KBM-7 (cell line): ENCODE data around the gene VAV2.
"Not testable (repeated sequence)": the region's sequence is repeated elsewhere in the genome, so short reads cannot be mapped to it uniquely, and the experiment has no call there.

Experiments used
- DNase-seq: peaks from one replicate; pipeline ENCODE4 v3.0.0-alpha.2; 2015
- in situ Hi-C: fragments of 300-500 bp; cut with MboI; formaldehyde crosslinking; loops from 2 replicates; pipeline ENCODE4 v1.14.3; 2020; ENCODE audit warnings: low sequenced_read_pairs, low pct_unique_long_range_greater_than_20kb, mixed read lengths

VAV2 gene

DNA sequence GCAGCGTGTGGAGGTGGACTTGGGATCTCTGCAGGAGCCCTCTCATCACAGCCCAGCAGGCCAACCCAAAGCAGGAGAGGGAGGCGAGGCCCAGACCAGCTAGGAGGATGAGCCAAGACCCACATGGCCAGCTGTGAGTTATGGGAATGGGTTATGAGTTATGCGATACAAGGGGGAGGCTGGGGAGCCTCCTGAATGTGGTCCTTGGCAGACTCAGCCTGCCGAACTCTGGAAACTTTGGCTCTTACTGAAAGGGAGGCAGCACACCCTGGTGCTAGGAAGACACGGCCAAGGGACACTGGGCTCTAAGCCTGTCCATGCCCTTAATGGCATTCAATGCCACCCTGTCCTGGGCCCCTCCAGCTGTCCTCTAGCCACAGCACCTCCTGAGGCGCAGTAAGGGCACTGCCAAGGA, 7.7 kb upstream of the VAV2 start:
- no peak for DNase-seq
- in situ Hi-C loops: loop anchor here (10.0 to 25.0 kb wide), 2 partner anchors 225 to 463 kb away; partner anchors contain the start of gene ADAMTSL2

DNA sequence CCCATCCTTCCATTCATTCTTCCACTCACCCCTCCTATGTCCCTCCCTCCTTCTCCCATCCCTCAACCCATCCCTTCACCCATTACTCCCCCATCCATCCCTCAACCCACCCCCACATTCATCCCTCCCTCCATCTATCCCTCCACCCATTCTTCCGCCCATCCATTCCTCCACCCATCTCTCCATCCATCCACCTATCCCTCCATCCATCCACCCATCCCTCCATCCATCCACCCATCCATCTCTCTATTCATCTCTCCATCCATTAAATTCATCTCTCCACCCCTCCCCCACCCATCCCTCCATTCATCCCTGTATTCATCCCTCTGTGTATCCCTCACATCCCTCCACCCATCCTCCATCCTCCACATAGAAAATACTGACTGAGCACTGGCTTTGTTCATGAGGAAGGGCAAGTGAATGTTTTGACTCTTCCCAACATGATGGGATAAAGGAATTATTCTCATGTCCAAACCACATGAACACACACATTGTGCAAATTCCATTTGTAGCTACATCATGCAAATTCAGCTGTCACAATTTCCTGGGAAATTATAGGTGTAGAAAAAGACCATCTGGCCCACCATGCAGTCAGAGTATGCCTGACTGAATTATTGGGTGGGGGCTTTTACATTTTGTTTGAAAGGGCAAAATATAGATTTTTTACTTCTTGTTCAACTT, 6.9 kb upstream of the VAV2 start:
- in situ Hi-C loops: loop anchor here (10.0 to 25.0 kb wide), 2 partner anchors 224 to 462 kb away; partner anchors contain the start of gene ADAMTSL2
- DNase-seq: no peak

DNA sequence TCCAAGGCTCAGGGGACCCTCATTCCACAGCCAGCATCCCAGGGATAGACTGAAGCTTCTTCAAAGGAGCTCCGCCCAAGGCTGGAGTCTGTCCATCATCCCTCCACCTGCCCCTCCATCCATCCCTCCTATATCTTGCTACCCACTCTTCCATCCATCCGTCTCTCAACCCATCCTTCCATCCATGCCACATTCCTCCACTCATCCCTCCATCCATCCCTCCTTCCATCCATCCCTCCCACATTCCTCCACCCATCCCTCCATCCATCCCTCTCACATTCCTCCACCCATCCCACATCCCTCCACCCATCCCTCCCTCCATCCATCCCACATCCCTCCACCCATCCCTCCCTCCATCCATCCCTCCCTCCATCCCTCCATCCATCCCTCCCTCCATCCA, 5.5 kb upstream of the VAV2 start:
- no peak for DNase-seq
- in situ Hi-C loops: loop anchor here (10.0 to 25.0 kb wide), 2 partner anchors 223 to 460 kb away; partner anchors contain the start of gene ADAMTSL2

DNA sequence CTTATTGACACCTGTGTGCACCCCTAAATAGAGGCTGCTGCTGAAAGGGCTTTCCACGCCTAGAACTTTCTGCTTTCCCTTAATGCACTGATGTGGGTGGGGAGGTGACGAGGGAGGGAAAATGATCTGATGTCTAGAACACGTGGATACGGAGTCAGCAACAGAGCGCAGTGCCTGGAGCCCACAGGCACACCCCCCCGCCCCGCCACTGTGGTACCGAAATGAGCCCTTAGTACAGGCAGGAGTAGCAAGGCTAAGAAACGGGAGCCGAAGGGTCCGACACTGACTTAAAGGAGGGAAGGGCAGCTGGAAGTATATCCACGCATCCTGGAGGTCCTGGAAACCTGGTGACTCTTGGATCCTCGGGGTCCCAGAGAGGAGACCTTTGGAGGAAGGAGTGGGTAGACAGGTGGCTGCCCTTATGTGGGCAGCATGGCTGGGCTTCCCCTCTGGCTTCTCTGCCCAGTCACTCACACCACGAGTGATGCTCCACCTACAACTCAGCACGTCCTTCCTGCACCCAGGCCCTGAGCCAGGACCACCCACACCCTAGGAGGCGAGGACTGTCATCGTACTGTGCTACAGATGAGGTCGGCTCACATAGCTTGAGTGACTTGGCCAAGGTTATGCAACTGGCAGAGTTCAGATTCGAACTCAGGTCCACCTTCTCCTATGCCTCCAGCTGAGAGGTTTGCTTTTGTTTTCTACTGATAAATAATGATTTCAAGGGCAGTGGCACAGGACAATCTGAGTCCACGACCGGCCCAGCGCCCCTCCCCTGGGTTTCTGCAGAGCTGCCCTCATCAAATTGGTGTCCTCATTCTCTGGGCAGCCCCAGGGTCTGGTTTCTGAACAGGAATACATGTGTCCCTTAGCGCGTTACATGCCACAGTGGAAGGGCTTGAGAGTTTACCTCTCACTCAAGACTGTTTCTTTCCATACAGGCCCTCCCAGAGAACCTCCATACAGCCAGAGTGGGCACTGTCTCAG, 4.7 kb upstream of the VAV2 start:
- DNase-seq: no peak
- in situ Hi-C loops: loop anchor here (10.0 to 25.0 kb wide), 2 partner anchors 222 to 460 kb away; partner anchors contain the start of gene ADAMTSL2

DNA sequence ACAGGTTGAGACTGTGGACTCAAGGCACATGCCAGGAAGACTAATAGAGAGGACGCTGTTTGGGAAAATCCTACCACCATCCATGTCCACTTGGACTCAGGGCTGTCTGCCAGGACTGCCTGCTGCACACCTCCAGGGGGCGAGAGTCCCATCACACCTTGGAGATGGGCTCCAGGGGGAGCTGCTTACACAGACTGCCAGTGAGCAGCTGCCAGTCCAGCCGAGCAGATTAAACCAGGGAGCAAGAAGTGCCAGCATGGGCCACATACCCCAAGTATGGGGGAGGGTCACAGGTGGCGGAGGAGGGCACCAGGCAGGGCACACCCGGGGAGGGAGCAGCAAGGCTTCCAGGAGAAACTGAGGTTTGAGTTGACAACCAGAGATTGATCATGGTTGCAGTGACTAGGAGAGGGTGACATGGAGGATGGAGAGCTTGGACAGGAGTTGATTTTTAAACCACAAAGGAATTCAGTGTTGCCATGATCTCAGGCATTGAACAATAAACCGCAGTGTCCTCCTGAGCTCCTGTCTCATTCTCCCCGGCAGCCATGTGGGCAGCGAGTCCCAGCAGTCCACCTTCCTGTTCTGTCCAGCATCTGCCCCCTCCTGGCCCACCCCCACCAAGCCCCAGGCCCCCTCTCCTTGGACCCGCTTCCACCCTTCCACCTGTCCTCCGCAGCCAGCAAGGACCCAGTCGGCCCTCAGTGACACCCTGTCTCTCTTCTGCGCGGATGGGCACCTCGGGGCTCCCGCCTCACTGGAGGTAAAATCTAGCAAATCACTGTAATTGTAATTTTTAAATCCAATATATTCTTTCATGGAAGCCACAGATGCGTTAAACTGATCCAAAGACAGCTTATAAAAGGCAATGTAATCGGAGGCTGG, 3.1 kb upstream of the VAV2 start:
- in situ Hi-C loops: loop anchor here (10.0 to 25.0 kb wide), 2 partner anchors 220 to 458 kb away; partner anchors contain the start of gene ADAMTSL2
- peak; percentile 22 for DNase-seq

DNA sequence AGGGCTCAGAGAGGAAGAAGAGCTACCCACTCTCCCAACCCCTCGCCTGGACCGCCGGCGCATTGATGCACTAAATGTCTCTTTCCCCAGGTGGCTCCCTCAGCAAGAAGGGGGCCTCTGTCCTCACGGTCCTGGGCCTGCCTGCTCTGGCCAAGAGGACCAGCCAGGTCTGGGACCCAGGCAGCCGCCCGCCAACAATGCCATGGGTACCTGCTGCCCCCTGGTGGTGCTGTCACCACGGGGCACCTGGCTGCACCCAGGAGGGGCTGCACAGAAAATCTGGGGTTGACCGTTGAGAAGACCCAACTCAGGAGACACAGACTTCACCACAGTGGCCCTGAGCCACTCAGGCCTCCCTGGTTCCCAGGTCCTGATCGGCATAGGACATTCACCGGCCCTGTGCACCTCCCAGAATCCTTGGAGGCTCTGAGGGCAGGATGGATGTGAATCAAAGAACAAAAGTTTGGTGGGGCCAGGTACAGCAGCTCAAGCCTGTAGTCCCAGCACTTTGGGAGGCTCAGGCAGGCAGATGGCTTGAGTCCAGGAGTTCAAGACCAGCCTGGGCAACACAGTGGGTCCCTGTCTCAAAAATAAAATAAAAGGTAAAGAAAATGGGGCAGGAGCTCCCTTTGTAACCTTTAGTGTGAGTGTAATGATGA, 2.4 kb upstream of the VAV2 start:
- in situ Hi-C loops: loop anchor here (10.0 to 25.0 kb wide), 2 partner anchors 220 to 457 kb away; partner anchors contain the start of gene ADAMTSL2
- DNase-seq: peak; percentile 73

DNA sequence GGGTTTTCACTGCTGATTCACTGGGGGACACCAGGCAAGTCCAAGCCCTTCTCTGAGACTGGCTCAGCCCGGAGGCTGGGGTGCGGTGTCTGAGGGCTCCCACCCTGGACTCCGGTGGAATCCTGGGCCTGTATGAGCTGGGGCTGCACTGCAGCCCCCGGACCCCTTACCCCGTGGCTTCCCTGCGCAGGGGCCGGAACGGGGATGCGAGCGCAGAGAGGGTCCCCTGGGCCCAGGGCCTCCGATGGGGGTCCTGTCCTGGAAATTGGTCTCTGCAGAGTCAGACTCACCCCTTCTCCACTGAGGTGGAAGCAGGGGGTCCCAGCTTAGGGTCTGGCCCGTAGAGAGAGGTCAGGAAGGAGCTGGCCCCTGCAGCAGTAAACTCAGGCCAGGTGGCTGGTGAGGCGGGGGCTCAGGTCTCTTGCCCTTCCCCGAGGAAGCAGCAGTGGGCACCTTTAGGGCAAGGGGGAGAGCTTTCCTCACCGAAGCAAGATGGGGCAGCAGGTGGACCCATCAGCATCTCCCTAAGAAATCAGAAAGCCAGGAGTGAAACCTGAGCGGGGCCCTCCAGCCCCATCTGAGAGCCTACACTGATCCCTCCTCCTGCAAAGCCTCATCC, 1.6 kb upstream of the VAV2 start:
- no peak for DNase-seq
- in situ Hi-C loops: loop anchor here (10.0 to 25.0 kb wide), 2 partner anchors 219 to 456 kb away; partner anchors contain the start of gene ADAMTSL2

DNA sequence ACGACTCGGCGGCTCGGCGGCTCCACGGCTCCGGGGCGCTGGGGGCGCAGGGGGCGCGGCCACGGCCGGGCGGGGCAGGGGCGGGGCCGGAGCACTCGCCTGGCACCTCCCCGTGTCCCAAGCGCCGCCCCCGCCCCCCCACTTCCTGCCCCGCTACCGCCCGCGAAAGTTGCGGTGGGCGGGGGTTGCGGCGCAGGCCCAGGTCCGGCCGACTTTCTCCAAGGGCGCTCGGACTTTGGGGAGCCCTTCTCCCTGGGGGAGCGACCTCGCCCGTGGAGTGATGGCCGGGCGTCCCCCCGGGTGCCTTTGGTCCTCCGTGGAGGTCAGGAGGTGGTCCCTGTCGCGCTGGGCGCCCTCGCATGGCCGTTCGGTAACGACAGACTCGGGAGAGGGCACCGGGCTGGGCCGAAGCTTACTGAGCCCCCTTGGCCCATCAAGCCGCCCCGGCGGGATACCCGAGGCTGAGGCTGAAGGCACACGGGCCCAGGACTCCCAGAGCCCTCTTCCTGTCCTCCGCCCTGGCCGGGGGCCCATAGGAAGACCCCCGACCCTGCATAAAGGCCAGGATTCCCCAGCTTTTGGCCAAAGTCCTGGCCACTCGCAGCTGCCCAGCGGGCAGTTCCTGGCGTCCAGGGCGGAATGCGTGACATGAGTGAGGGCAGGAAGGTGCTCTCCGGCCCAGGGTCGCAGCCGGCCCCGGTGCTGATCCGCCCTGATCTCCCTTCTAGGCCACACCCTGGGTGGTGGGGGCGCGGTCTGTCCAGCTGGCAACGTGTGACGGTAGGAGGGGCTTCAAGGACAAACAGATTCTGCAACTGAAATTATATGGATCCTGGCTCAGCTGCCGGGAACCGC, 883 bp upstream of the VAV2 start:
- in situ Hi-C loops: loop anchor here (10.0 to 25.0 kb wide), 2 partner anchors 218 to 456 kb away; partner anchors contain the start of gene ADAMTSL2
- peak; percentile 61 for DNase-seq

DNA sequence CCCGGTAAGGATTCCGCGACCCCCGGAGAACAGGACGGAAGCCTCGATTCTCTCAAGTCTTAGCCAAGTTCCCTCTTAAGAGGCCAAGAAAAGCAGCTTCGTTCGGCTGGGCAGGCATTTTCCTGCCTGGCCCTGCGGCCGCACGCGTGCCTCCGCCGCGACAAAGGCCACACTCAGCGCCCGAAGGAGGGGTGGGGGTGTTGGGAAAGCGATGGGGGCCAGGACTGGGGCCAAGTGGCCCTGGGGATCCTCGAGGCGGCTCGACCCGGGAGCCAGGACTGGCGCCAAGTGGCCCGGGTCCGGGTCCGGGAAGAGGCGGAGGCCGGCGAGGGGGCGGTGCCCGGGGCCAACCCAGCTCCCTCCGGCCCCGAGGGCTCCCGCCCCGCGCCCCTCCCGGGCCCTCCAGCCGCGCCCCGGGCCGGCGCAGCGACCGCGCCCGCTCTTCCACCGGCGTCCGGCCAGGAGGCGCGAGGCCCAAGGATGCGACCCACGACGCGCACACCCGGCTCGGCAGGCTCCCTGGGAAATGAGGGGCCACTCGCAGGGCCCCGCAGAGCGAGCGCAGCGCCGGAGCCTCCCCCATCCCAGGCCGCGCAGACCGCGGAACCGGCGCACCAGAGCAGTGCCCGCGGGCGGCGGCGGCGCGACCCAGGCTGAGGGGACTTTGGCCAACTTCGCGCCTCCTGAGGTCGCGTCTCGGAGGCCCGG, 756 bp downstream of the VAV2 start:
- DNase-seq: no peak
- in situ Hi-C loops: loop anchor here (10.0 to 25.0 kb wide), 2 partner anchors 217 to 454 kb away; partner anchors contain the start of gene ADAMTSL2

DNA sequence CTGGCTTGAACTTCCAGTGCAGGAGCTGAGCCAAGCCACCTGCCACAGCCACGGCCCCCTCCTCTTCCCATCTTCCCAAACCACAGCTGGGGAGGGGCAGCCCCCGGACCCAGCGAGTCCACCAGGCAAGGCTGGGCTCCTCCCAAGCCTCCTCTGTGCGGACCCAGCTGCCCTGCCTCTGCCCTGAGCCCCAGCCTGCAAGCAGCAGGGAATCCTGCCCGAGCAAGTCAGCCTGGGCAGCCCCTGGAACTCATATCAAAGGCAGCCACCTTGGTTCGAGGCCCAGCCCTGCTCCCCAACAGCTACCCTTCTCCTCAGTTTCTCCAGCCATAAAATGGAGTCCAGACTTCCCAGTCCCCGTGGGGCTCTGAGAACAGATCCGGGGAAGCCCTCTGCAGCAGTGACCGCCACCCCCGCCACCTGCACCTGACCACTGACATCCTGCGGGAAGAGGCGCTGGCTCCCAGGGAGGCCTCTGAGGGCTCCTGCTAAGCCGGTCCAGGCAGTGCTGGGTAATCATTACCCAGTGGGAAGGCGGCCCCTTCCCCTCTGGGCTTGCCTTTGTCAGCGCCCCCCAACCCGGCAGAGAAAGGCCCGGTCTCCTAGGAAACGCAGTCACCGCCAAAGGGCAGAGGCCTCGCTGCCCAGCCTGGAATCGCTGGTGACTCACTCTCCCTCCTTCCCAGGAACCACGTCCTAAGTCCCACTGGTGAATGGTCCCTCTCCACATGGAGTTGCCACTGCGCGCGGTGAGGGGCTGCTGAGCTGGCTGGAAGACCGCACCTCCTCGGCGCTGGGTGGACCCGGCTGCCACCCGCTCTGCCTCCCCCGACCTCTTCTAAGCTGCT, 1.5 kb downstream of the VAV2 start:
- no peak for DNase-seq

DNA sequence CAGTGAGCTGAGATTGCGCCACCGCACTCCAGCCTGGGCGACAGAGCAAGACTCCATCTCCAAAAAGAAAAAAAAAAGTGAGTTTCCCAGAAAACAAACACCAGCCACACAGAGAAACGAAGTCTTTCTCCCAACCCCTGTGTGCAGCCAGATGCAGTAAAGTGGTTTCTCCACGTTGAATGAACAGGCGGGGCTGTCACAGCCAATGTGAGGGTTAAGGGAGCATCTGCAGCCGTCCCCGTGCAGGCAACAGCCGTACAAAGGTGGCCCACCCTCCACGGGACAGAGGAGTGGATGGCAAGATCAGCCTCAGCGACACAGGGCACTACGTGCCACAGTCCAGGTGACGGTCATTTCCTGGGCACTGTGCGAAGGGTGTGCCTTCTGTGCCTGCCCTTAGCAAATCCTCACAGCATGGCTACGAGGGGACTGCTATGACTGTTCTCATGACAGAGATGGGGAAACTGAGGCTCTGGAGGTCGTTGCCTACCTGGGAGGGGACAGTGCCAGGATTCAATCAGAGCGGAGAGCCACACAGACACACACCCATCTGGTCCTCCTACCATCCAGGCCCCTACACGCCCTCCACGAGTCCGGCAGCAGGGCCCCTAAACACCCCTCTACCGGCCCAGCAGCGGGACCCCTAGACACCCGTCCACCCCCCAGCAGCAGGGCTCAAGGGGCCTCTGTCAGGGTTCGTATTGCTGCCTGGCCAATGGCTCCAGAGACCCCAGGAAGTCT, 2.3 kb downstream of the VAV2 start:
- in situ Hi-C loops: loop anchor here (10.0 to 25.0 kb wide), 2 partner anchors 215 to 452 kb away; partner anchors contain the start of gene ADAMTSL2
- no peak for DNase-seq

More for the DNA sequence above, 1.5 kb downstream of the VAV2 start:
- in situ Hi-C loops: loop anchor here (10.0 to 25.0 kb wide), 2 partner anchors 216 to 453 kb away; partner anchors contain the start of gene ADAMTSL2

DNA sequence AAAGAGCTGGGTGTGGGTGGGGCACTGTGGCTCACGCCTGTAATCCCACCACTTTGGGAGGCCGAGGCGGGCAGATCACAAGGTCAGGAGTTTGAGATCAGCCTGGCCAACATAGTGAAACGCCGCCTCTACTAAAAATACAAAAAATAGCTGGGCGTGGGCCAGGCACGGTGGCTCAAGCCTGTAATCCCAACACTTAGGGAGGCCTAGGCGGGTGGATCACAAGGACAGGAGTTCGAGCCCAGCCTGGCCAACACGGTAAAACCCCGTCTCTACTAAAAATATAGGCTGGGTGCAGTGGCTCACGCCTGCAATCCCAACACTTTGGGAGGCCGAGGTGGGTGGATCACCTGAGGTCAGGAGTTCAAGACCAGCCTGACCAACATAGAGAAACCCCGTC, 3.4 kb downstream of the VAV2 start:
- in situ Hi-C loops: loop anchor here (25.0 kb wide), 1 partner anchor 451 kb away; the partner anchor contains the start of gene ADAMTSL2
- DNase-seq: not testable (repeated sequence)

DNA sequence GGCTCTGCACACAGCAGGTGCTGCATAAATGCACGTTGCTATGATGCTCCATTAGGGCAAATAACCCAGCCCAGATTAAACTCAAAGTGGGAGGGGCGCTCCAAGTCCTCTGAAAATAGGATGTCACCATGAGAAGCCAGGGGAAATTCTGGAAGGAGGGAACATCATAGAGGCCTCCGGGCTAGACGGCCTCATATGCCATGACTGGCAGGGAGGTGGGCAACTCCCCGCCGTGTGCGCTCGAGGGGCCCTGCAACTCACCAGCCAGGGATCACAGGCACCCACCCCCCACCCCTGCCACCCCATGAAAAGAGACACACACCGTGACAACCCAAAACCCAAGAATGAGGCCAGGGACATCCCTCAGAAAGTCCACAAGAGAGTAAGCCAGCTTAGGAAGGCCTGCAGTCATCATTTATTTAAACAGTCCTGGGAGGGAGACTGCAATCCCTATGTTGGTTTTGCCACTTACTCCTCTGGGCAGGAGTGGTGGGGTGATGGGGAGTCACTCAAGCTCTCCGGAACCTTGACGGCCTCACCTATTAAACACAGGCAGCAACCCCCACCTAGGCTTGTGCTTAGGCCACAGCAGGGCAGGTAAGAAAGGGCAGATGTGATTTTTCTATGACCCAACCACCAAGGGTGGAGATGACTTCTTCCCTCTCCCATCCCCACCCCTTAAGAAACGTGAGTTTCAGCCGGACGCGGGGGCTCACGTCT, 4.0 kb downstream of the VAV2 start:
- in situ Hi-C loops: loop anchor here (25.0 kb wide), 1 partner anchor 451 kb away; the partner anchor contains the start of gene ADAMTSL2
- no peak for DNase-seq

DNA sequence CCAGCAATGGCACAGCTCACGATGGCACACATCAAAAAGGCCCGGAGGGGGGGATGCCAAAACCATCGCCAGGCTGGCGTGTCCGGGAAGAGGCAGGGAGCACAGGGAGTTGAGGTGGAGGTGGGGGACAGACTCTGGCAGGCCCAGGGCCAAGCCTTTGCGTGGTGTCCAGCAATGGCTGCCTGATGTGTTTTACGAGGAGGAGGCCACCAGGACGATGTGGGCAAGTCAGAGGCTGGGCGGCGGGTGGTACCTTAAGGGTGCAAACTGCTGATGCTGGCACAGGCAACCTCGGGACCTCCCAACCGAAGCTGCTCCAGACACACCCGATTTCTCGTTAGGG, 4.7 kb downstream of the VAV2 start:
- in situ Hi-C loops: loop anchor here (25.0 kb wide), 1 partner anchor 450 kb away; the partner anchor contains the start of gene ADAMTSL2
- DNase-seq: no peak
